AG09319 (cell line): Measurements from ENCODE around the gene FAM161B.
"Not testable (repeated sequence)": the region's sequence is repeated elsewhere in the genome, so short reads cannot be mapped to it uniquely, and the experiment has no call there.

Experiments used
- DNase-seq: peaks from one replicate; pipeline ENCODE4 v3.0.0-alpha.2; 2010; ENCODE audit warnings: low read depth; ENCODE audit errors: extremely low read depth
- TF ChIP-seq, protein P1 (sequence below): IDR thresholded peaks from 2 replicates; pipeline ENCODE4 v1.5.1; 2011; ENCODE audit warnings: low read depth, mild to moderate bottlenecking, inconsistent platforms, low read length, moderate library complexity

The FAM161B gene

DNA sequence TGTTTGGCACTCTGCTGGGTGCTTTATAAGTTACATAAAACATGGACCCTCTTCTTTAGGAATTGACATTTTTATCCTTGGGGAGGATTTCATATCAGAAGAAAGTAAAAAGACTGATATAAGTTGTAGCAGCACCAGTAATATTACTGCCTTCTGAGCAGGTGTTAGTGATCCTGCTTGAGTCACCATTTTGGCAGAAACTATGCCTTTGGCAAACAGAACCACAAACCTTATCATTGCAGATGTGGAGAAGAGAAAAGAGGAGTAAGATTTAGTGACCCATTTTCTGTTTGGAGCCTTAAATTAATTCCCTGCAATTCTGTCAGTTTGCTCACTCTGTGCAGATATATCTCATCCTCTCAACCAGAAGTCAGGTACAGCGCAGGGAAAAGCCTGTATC lies 40.2 kb downstream of the FAM161B start:
- TF ChIP-seq, protein P1, sequence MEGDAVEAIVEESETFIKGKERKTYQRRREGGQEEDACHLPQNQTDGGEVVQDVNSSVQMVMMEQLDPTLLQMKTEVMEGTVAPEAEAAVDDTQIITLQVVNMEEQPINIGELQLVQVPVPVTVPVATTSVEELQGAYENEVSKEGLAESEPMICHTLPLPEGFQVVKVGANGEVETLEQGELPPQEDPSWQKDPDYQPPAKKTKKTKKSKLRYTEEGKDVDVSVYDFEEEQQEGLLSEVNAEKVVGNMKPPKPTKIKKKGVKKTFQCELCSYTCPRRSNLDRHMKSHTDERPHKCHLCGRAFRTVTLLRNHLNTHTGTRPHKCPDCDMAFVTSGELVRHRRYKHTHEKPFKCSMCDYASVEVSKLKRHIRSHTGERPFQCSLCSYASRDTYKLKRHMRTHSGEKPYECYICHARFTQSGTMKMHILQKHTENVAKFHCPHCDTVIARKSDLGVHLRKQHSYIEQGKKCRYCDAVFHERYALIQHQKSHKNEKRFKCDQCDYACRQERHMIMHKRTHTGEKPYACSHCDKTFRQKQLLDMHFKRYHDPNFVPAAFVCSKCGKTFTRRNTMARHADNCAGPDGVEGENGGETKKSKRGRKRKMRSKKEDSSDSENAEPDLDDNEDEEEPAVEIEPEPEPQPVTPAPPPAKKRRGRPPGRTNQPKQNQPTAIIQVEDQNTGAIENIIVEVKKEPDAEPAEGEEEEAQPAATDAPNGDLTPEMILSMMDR = no peak
- no peak for DNase-seq

DNA sequence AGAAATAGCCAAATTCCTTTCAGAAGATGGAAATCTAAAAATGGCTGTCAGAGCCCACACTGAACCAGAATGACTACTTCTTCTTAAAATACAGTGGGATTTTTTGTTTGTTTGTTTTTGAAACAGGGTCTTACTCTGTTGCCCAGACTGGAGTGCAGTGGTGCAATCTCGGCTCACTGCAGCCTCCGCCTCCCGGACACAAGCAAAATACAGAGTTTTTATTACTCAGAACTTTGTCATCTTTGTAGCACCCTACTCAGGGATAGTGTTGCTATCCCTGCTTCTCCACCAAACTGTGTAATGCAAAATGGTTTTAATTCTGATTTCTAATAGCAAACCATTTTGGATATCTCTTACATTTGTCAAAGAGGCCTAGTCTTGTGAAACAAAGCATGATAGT lies 46.9 kb downstream of the FAM161B start:
- TF ChIP-seq, protein P1 = no peak
- no peak for DNase-seq

DNA sequence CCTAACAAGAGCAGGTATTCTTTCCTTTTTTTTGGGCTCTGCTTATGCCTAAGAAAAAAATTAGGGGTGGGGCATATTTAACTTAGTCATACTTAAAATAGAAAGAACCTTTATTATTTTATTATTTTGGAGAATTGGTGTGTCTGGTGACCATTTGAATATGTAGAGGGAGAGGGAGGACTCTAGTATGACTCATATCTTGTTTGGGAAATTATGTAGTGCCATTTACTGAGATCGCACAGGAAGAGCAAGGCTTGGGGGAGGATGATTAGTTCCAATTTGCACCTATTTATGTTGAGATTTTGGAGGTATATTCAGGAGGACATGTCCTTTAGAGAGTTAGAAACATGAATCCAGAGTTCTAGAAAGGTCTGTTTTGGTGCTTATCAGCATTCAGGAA lies 53.4 kb downstream of the FAM161B start:
- no peak for DNase-seq
- TF ChIP-seq, protein P1 = no peak

DNA sequence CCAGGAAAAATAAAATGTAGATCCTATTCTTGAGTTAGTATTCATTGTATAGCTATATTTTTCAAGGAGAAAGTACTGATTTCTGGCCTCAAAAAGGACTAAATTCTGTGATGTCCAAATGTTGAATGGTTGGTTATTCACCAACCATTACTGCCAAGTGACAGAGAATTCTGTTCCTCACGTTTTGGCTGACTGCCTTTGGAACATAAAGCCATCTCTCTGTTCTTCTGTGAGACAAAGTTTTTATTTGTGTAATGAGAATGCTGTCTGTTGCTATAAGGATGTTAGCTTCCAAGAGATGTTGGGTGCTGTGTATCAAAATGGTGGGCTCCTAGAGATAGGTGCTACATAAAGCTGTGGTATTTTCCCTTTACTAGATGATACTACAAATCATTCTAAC lies 54.0 kb downstream of the FAM161B start:
- DNase-seq = no peak
- TF ChIP-seq, protein P1 = no peak

DNA sequence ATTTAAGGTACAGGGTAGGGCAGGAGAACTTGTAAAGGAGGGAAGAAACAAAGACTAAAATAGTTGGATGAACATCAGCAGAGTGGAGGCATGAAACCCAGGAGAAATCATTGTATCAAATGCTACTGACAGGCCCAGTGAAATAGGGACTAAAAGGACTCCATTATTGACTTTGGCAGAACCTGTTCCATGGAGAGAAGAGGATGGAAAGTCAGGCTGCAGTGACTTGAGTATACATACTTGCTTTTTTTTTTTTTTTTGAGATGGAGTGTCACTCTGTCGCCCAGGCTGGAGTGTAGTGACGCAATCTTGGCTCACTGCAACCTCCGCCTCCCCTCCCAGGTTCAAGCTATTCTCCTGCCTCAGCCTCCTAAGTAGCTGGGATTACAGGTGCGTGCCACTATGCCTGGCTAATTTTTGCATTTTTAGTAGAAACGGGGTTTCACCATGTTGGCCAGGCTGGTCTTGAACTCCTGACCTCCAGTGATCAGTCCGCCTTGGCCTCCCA lies 55.7 kb downstream of the FAM161B start:
- DNase-seq = not testable (repeated sequence)

DNA sequence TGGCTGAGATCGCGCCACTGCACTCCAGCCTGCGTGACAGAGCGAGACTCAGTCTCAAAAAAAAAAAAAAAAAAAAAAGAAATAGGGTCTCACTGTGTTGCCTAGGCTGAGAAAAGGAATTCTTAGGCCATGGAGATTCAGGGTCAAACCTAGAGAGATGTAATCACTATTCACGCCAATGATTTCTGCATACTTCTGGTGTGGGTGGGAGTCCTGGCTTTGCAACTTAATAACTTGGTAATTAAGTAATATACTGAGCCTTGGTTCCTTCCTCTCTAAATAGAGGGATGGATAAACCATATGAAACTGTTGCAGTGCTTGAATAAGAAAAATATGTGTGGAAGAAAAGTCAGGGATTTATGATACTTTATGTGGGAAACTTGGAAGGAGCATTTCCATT lies 60.5 kb downstream of the FAM161B start:
- no peak for DNase-seq
- TF ChIP-seq, protein P1 = no peak

DNA sequence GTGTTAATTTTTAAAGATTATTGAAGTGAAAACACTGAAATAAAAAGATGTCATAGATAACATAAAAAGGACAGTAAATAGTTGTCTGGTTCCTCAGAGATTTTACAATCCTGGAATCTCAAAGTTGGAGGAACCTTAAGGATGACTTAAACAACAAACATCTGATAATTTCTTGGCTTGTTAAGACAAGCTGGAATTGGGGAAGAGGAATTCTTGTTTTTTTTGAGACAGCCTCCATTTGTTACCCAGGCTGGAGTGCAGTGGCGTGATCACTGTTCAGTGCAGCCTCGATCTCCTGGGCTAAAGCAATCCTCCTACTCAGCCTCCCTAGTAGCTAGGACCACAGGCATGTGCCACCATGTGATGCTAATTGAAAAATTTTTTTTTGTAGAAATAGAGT lies 60.9 kb downstream of the FAM161B start:
- DNase-seq = no peak
- TF ChIP-seq, protein P1 = no peak

DNA sequence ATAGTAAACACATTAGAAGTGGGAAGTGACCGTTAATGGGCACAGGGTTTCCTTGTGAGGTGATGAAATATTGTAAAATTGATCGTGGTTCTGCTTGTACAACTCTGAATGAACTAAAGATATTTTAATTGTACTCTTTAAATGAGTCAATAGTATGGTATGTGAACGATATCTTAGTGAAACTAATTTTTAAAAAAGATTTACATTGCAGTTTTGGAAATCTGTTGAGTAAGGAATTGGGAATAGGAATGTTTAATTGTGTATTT lies 61.5 kb downstream of the FAM161B start:
- no peak for DNase-seq
- TF ChIP-seq, protein P1 = no peak
